ENCODE results near the gene IL2. TPM values are rescaled to one million over a fixed set of nuclear protein-coding genes. Genes with fewer than 3 reads are reported as not detected.

The IL2 gene
- total and polyA plus RNA-seq, 12 donors, result 1.1 to 1.2 TPM; not detected in 10

- Histone ChIP-seq H3K27me3 (no peaks in the 10 kb centered on the region), H3K36me3 (replicated peaks in 1 of 2) (no peaks in the 10 kb centered on the region), H3K4me1 (replicated peaks in 1 of 2) (no peaks in the 10 kb centered on the region), H3K4me3 (no peak overlapping the region), H3K27ac (no peak overlapping the region), H3K9me3 (replicated peaks in 1 of 3) (no peaks in the 10 kb centered on the region)
- 28 to 34% (median 31%) methylated on average over 5 of the region's 5 CpGs for WGBS, 4 donors
- no peak for TF ChIP-seq POLR2A (IDR thresholded peaks at IDR 0.05)
- TF ChIP-seq CTCF (IDR thresholded peaks at IDR 0.05), result no peak
- intact Hi-C loops (cut with DNase I), result no loop called here
- DNase-seq, result no peak
These were observed 25.2 kb downstream of the IL2 start for GRCh38 chr4:122431351-122431750.

- Histone ChIP-seq H3K4me3 (no peak overlapping the region), H3K9me3 (replicated peaks in 1 of 3) (no peaks in the 10 kb centered on the region), H3K27me3 (no peaks in the 10 kb centered on the region), H3K27ac (no peak overlapping the region), H3K4me1 (replicated peaks in 1 of 2) (no peaks in the 10 kb centered on the region), H3K36me3 (replicated peaks in 1 of 2) (no peaks in the 10 kb centered on the region)
- TF ChIP-seq POLR2A (IDR thresholded peaks at IDR 0.05) (no peak), CTCF (IDR thresholded peaks at IDR 0.05) (no peak)
- intact Hi-C loops (cut with DNase I), result no loop called here
- no peak for DNase-seq
These were observed 33.3 kb downstream of the IL2 start for GRCh38 chr4:122423246-122423645.

- H3K27ac ChIP-seq, result no peak overlapping the region
- no peaks in the 10 kb centered on the region for H3K4me1 ChIP-seq (replicated peaks in 1 of 2)
- no peaks in the 10 kb centered on the region for H3K36me3 ChIP-seq (replicated peaks in 1 of 2)
- no peak for DNase-seq
- TF ChIP-seq CTCF (IDR thresholded peaks at IDR 0.05) (no peak), POLR2A (IDR thresholded peaks at IDR 0.05) (no peak)
- H3K4me3 ChIP-seq, result no peak overlapping the region
- 41 to 55% (median 47%) methylated on average over 3 of the region's 3 CpGs for WGBS, 4 donors
- intact Hi-C loops (cut with DNase I), result no loop called here
- H3K9me3 ChIP-seq (replicated peaks in 1 of 3), result peaks cover 0 to 4% (median 0%) of the 10 kb centered on the region in 3 donors
- H3K27me3 ChIP-seq, result no peaks in the 10 kb centered on the region
These were observed 44.0 kb downstream of the IL2 start for GRCh38 chr4:122412547-122412946.

- H3K4me3 ChIP-seq, result no peak overlapping the region
- H3K9me3 ChIP-seq (replicated peaks in 1 of 3), result no peaks in the 10 kb centered on the region
- H3K4me1 ChIP-seq (replicated peaks in 1 of 2), result no peaks in the 10 kb centered on the region
- no peaks in the 10 kb centered on the region for H3K36me3 ChIP-seq (replicated peaks in 1 of 2)
- no peak for TF ChIP-seq POLR2A (IDR thresholded peaks at IDR 0.05)
- TF ChIP-seq CTCF (IDR thresholded peaks at IDR 0.05), result no peak
- no peaks in the 10 kb centered on the region for H3K27me3 ChIP-seq
- intact Hi-C loops (cut with DNase I), result no loop called here
- no peak for DNase-seq
- WGBS, 4 donors, result 46 to 65% (median 54%) methylated on average over 3 of the region's 3 CpGs; no CpG with 5 or more reads in 1 of the 4 donors
- no peak overlapping the region for H3K27ac ChIP-seq
These were observed 52.7 kb downstream of the IL2 start for GRCh38 chr4:122403861-122404260.

Other genes with a start within 250 kb of the IL2 start
- gene ADAD1, start 77.7 kb downstream of the IL2 start, total RNA-seq, result not detected
- not detected for gene ADAD1, start 77.7 kb downstream of the IL2 start, polyA plus RNA-seq
- gene IL21, start 164.3 kb upstream of the IL2 start, total RNA-seq, result not detected
- not detected for gene IL21, start 164.3 kb upstream of the IL2 start, polyA plus RNA-seq

Measured in adrenal gland (tissue), 12 donors.